H1 (cell line): ENCODE measurements around the gene ATCAY. TPM values are rescaled to one million over a fixed set of nuclear protein-coding genes. Genes with fewer than 3 reads are reported as not detected.

Experiments
- ASH2L ChIP-seq: fragments of 200-600, 300-600 bp; sonication (generic); IDR thresholded peaks from one replicate; pipeline ENCODE4 v1.7.1; 2017; ENCODE audit warnings: low read length
- ATF3 ChIP-seq: IDR thresholded peaks from 2 replicates; pipeline ENCODE4 v1.6.1; 2011; ENCODE audit warnings: low read depth, mild to moderate bottlenecking, low read length; ENCODE audit not compliant: insufficient read depth
- BACH1 ChIP-seq: IDR thresholded peaks from 2 replicates; pipeline ENCODE4 v1.6.1; 2012; ENCODE audit warnings: low read length, improper control_type of control experiment
- BCL11A ChIP-seq, 2 experiments: IDR thresholded peaks; one replicate each; pipeline ENCODE4 v1.6.1; 2011; ENCODE audit warnings: low read depth in 2 of 2, low read length in 2 of 2, mild to moderate bottlenecking in 2 of 2
- CHD1 ChIP-seq: IDR thresholded peaks from 2 replicates; pipeline ENCODE4 v1.6.1; 2012; ENCODE audit warnings: low read depth, low read length, improper control_type of control experiment
- CHD7 ChIP-seq: fragments of 300-600 bp; sonication (generic); IDR thresholded peaks from 2 replicates; pipeline ENCODE4 v1.7.1; 2012; ENCODE audit warnings: low read length, moderate library complexity, mild to moderate bottlenecking, inconsistent platforms; ENCODE audit not compliant: insufficient replicate concordance
- KDM1A ChIP-seq: fragments of 200-600, 300-600 bp; sonication (generic); IDR thresholded peaks from 2 replicates; pipeline ENCODE4 v1.7.1; 2016; ENCODE audit warnings: mild to moderate bottlenecking, low read length, borderline replicate concordance
- RXRA ChIP-seq: IDR thresholded peaks from 2 replicates; pipeline ENCODE4 v1.6.1; 2011; ENCODE audit warnings: low read depth, mild to moderate bottlenecking, low read length, moderate library complexity; ENCODE audit not compliant: insufficient read depth
- SIX5 ChIP-seq: IDR thresholded peaks from 2 replicates; pipeline ENCODE4 v1.6.1; 2011; ENCODE audit warnings: mild to moderate bottlenecking, low read depth, low read length
- TAF1 ChIP-seq: IDR thresholded peaks from 2 replicates; pipeline ENCODE4 v1.6.1; 2011; ENCODE audit warnings: mild to moderate bottlenecking, low read depth, low read length
- TAF7 ChIP-seq: optimal IDR thresholded peaks from 2 replicates; pipeline ENCODE3; 2011; ENCODE audit warnings: low read depth, mild to moderate bottlenecking, inconsistent platforms, low read length, moderate library complexity, borderline replicate concordance
- polyA plus RNA-seq, 7 experiments: library from polyadenylated mRNA; depleted of rRNA in 3 of 7; stranded (reverse) in 5 of 7; unstranded in 2 of 7; fragments of >200 nt in 5 of 7; fragments of 200-250 nt in 2 of 7; gene quantifications; 1 replicate in 5 of 7; 2 replicates in 1 of 7; 4 replicates in 1 of 7; pipeline versions ENCODE4 v1.2.1 to v1.2.3, GENCODE V29; 2011 to 2013; ENCODE audit warnings: missing spikeins in 2 of 7, mixed read lengths in 2 of 7
- total RNA-seq: library from RNA; stranded (reverse); fragmentation: NEBNext Ultra II Directional; extraction: Animal tissue kit (Norgen Biotek cat#: 25700); gene quantifications from 2 replicates; pipeline ENCODE4 v1.2.1, GENCODE V29; 2021

The ATCAY gene
- total and polyA plus RNA-seq, 2 of the 8 experiments (the other 6 are each of a cell fraction or from before 2014, with no cell fraction given): 24.4 to 33.8 TPM

GRCh38 chr19:3868770-3869456, 11.6 kb upstream of the ATCAY start, which contains the start of gene ZFR2 (continued):
- no peak for TF ChIP-seq CHD7
- TF ChIP-seq TAF7: no peak
- no peak for TF ChIP-seq ATF3
- no peak for TF ChIP-seq ASH2L
- TF ChIP-seq TAF1: peak; percentile 80
- no peak for TF ChIP-seq SIX5
- TF ChIP-seq BCL11A (IDR thresholded peaks at IDR 0.05; ENCODE audit: low read depth in 2 of 2, low read length in 2 of 2): no peak
- TF ChIP-seq CHD1: no peak
- TF ChIP-seq BACH1: no peak
- TF ChIP-seq RXRA: no peak
- TF ChIP-seq KDM1A: peak; percentile 38; the same call in 1 of the 2 replicates
